H1 (cell line): ENCODE data around the gene ATF7IP. TPM values are rescaled to one million over a fixed set of nuclear protein-coding genes. Genes with fewer than 3 reads are reported as not detected.

Source experiments
- BACH1 ChIP-seq: IDR thresholded peaks from 2 replicates; pipeline ENCODE4 v1.6.1; 2012; ENCODE audit warnings: low read length, improper control_type of control experiment
- CHD1 ChIP-seq: IDR thresholded peaks from 2 replicates; pipeline ENCODE4 v1.6.1; 2012; ENCODE audit warnings: low read depth, low read length, improper control_type of control experiment
- CREB1 ChIP-seq: IDR thresholded peaks from 2 replicates; pipeline ENCODE4 v1.6.1; 2012; ENCODE audit warnings: inconsistent platforms
- EGR1 ChIP-seq: IDR thresholded peaks from 2 replicates; pipeline ENCODE4 v1.6.1; 2011; ENCODE audit warnings: low read depth, low read length, borderline replicate concordance
- KDM1A ChIP-seq: fragments of 200-600, 300-600 bp; sonication (generic); IDR thresholded peaks from 2 replicates; pipeline ENCODE4 v1.7.1; 2016; ENCODE audit warnings: mild to moderate bottlenecking, low read length, borderline replicate concordance
- MAFK ChIP-seq: IDR thresholded peaks from 2 replicates; pipeline ENCODE4 v1.6.1; 2012; ENCODE audit warnings: low read depth, mild to moderate bottlenecking, improper control_type of control experiment, low read length
- polyA plus RNA-seq, 7 experiments: library from polyadenylated mRNA; depleted of rRNA in 3 of 7; stranded (reverse) in 5 of 7; unstranded in 2 of 7; fragments of >200 nt in 5 of 7; fragments of 200-250 nt in 2 of 7; gene quantifications; 1 replicate in 5 of 7; 2 replicates in 1 of 7; 4 replicates in 1 of 7; pipeline versions ENCODE4 v1.2.1 to v1.2.3, GENCODE V29; 2011 to 2013; ENCODE audit warnings: missing spikeins in 2 of 7, mixed read lengths in 2 of 7
- total RNA-seq: library from RNA; stranded (reverse); fragmentation: NEBNext Ultra II Directional; extraction: Animal tissue kit (Norgen Biotek cat#: 25700); gene quantifications from 2 replicates; pipeline ENCODE4 v1.2.1, GENCODE V29; 2021

The ATF7IP gene
- total and polyA plus RNA-seq, 2 of the 8 experiments (the other 6 are each of a cell fraction or from before 2014, with no cell fraction given), result 34.2 to 148 TPM

- TF ChIP-seq BACH1 (no peak), CHD1 (no peak), MAFK (no peak), KDM1A (no peak), EGR1 (no peak), CREB1 (no peak)
These were observed 3.8 kb downstream of the ATF7IP start (continued) for GRCh38 chr12:14369311-14369710.
